Endothelial cell of umbilical vein (primary cell): ENCODE measurements around the gene CDKL2. TPM values are rescaled to one million over a fixed set of nuclear protein-coding genes. Genes with fewer than 3 reads are reported as not detected.

ENCODE experiments used
- BruUV-seq: library from RNA; stranded (reverse); fragments of 400-500 nt; replicated peaks from 2 replicates; lab custom pipeline; 2021; lab: Mats Ljungman, UMichigan
- CTCF ChIA-PET: fragments of 300-600, 350-600 bp; sonication (Branson Sonifier 250); formaldehyde crosslinking; loops from one replicate; lab custom pipeline; 2021; ENCODE audit warnings: antibody characterized with exemption, inconsistent platforms; lab: Charles Lee
- POLR2A ChIA-PET: fragments of 300-600, 350-600 bp; sonication (Branson Sonifier 250); formaldehyde crosslinking; loops from one replicate; lab custom pipeline; 2021; ENCODE audit warnings: antibody characterized with exemption, inconsistent platforms; lab: Charles Lee
- DNase-seq: peaks from one replicate; pipeline ENCODE4 v3.0.0-alpha.2; 2011; ENCODE audit warnings: low read depth, low spot score
- FAIRE-seq: peaks from 2 replicates; lab custom pipeline; 2011; peaks lifted over from hg19 to GRCh38; lab: Jason Lieb, UNC
- H2AFZ ChIP-seq: 2 replicates; pipeline ENCODE4 v1.6.0; 2012; ENCODE audit warnings: low read depth, low read length, control low read depth, inconsistent platforms
- H3K27ac ChIP-seq: 2 replicates; pipeline ENCODE4 v1.5.1; 2011; ENCODE audit warnings: low read depth, mild to moderate bottlenecking, control low read depth, low read length, moderate library complexity; ENCODE audit not compliant: insufficient read depth
- H3K27me3 ChIP-seq, 2 experiments: 2 replicates each; pipeline versions ENCODE4 v1.6.0 to v1.6.1; 2011; ENCODE audit warnings: low read length in 2 of 2, mixed read lengths in 1 of 2; ENCODE audit not compliant: control insufficient read depth in 2 of 2, insufficient read depth in 2 of 2
- H3K36me3 ChIP-seq, 2 experiments: 2 replicates in 1 of 2; 3 replicates in 1 of 2; pipeline ENCODE4 v1.5.1; 2011; ENCODE audit warnings: low read length in 2 of 2, mild to moderate bottlenecking in 1 of 2, moderate library complexity in 1 of 2; ENCODE audit not compliant: control insufficient read depth in 2 of 2, insufficient read depth in 2 of 2; ENCODE audit errors: extremely low read depth in 1 of 2
- H3K4me1 ChIP-seq: 3 replicates; pipeline ENCODE4 v1.5.1; 2011; ENCODE audit warnings: mild to moderate bottlenecking, low read length; ENCODE audit not compliant: control insufficient read depth, insufficient read depth; ENCODE audit errors: extremely low read depth
- H3K4me2 ChIP-seq: 2 replicates; pipeline ENCODE4 v1.6.1; 2011; ENCODE audit warnings: low read length, control low read depth, mixed read lengths; ENCODE audit not compliant: insufficient read depth
- H3K4me3 ChIP-seq, 3 experiments: fragments of 200-600 bp in 1 of 3; sonication (generic), shearing (Covaris generic) in 1 of 3; replicated peaks in 1 of 3; 2 replicates each; pipeline ENCODE4 v1.5.1; 2011 to 2016; ENCODE audit warnings: control low read depth in 3 of 3, low read length in 3 of 3, mild to moderate bottlenecking in 2 of 3, inconsistent platforms in 1 of 3, low read depth in 1 of 3, moderate library complexity in 1 of 3; ENCODE audit not compliant: insufficient read depth in 1 of 3
- H3K79me2 ChIP-seq: 2 replicates; pipeline ENCODE4 v1.6.0; 2012; ENCODE audit warnings: low read length, inconsistent platforms; ENCODE audit not compliant: control insufficient read depth, insufficient read depth
- H3K9ac ChIP-seq: replicated peaks from 2 replicates; pipeline ENCODE3; 2011; ENCODE audit warnings: low read length, control low read depth; ENCODE audit not compliant: insufficient read depth; ENCODE audit errors: extremely low read depth
- H3K9me1 ChIP-seq: replicated peaks from 3 replicates; pipeline ENCODE4 v1.6.0; 2011; ENCODE audit warnings: mild to moderate bottlenecking, low read length; ENCODE audit not compliant: control insufficient read depth, insufficient read depth; ENCODE audit errors: extremely low read depth
- H3K9me3 ChIP-seq: replicated peaks from 2 replicates; pipeline ENCODE4 v1.5.1; 2012; ENCODE audit warnings: low read length, inconsistent platforms; ENCODE audit not compliant: control insufficient read depth, insufficient read depth
- H4K20me1 ChIP-seq: replicated peaks from 2 replicates; pipeline ENCODE3; 2011; ENCODE audit warnings: mild to moderate bottlenecking, low read length; ENCODE audit not compliant: control insufficient read depth, insufficient read depth; ENCODE audit errors: extremely low read depth
- CTCF ChIP-seq, 2 donors: IDR thresholded peaks; 1 replicate in 1 of 2; 2 replicates in 1 of 2; pipeline ENCODE4 v1.5.1; 2011; ENCODE audit warnings: low read length in 2 of 2, mild to moderate bottlenecking in 2 of 2, moderate library complexity in 2 of 2, control low read depth in 1 of 2, inconsistent platforms in 1 of 2, low read depth in 1 of 2; ENCODE audit not compliant: insufficient read depth in 1 of 2; ENCODE audit errors: extremely low read depth in 1 of 2
- EZH2 ChIP-seq: IDR thresholded peaks from 2 replicates; pipeline ENCODE4 v1.6.1; 2012; ENCODE audit warnings: borderline replicate concordance, low read depth, mild to moderate bottlenecking, moderate library complexity, low read length, inconsistent platforms; ENCODE audit not compliant: severe bottlenecking
- FOS ChIP-seq: IDR thresholded peaks from 2 replicates; pipeline ENCODE4 v1.6.1; 2011; ENCODE audit warnings: mild to moderate bottlenecking, low read length, moderate library complexity, borderline replicate concordance; ENCODE audit not compliant: insufficient read depth
- GATA2 ChIP-seq: IDR thresholded peaks from 2 replicates; pipeline ENCODE4 v1.7.0; 2011; ENCODE audit warnings: low read depth, mild to moderate bottlenecking, moderate library complexity, mixed read lengths, low read length; ENCODE audit not compliant: insufficient read length, insufficient read depth
- JUN ChIP-seq: IDR thresholded peaks from 2 replicates; pipeline ENCODE4 v1.6.1; 2011; ENCODE audit warnings: borderline replicate concordance, low read depth; ENCODE audit not compliant: insufficient read length, insufficient read depth
- MAX ChIP-seq: IDR thresholded peaks from 2 replicates; pipeline ENCODE4 v1.6.1; 2011; ENCODE audit not compliant: insufficient read depth, insufficient read length
- MYC ChIP-seq: IDR thresholded peaks from one replicate; pipeline ENCODE4 v1.6.1; 2011; ENCODE audit warnings: mild to moderate bottlenecking, low read depth, low read length
- POLR2A ChIP-seq: IDR thresholded peaks from 2 replicates; pipeline ENCODE4 v1.6.1; 2012; ENCODE audit warnings: low read depth, mild to moderate bottlenecking, control low read depth, low read length
- POLR2AphosphoS5 ChIP-seq: IDR thresholded peaks from 2 replicates; pipeline ENCODE4 v1.6.1; 2012; ENCODE audit warnings: low read depth, mild to moderate bottlenecking, control low read depth, low read length, moderate library complexity; ENCODE audit not compliant: insufficient read depth
- dilution Hi-C: fragments of 300-500 bp; cut with MboI; formaldehyde crosslinking; loops from one replicate; pipeline ENCODE4 v1.15.0; 2019; ENCODE audit warnings: low sequenced_read_pairs; ENCODE audit not compliant: extremely low pct_ligation_motif_present
- intact Hi-C: fragments of 100-400 bp; cut with micrococcal nuclease; formaldehyde crosslinking; loops from one replicate; pipeline ENCODE4 v1.10.0; 2022
- polyA plus RNA-seq, 4 experiments: library from polyadenylated mRNA; depleted of rRNA in 3 of 4; stranded (reverse) in 3 of 4; unstranded in 1 of 4; fragments of >200 nt; gene quantifications; 2 replicates each; pipeline versions ENCODE4 v1.2.1 to v1.2.3, GENCODE V29; 2011 to 2012; ENCODE audit warnings: missing spikeins in 1 of 4
- total RNA-seq: library from RNA; stranded (reverse); gene quantifications from 2 replicates; pipeline ENCODE4 v1.2.3, GENCODE V29; 2021

Gene CDKL2
- total and polyA plus RNA-seq, 2 donors (not counting 3 experiments of a cell fraction or from before 2014, with no cell fraction given), result 0.23 to 0.55 TPM

- intact Hi-C loops (no loop called here), dilution Hi-C loops (no loop called here)
- H4K20me1 ChIP-seq, result no peaks in the 10 kb centered on the region
- no peak for DNase-seq
- no TSS peak for BruUV-seq
- H3K9me1 ChIP-seq, result no peaks in the 10 kb centered on the region
- POLR2A ChIA-PET, result interaction anchor here (0.5 to 0.7 kb wide), 2 partner anchors 40 to 85 kb away, joined by 3 read pairs; partner anchors contain the start of gene USO1
- H3K36me3 ChIP-seq, result peaks cover 4 to 9% of the 10 kb centered on the region in 2 experiments
- FAIRE-seq, result no peak
- no peaks in the 10 kb centered on the region for H3K9me3 ChIP-seq
- H3K27ac ChIP-seq, result no peak overlapping the region
- H2AFZ ChIP-seq, result no peak overlapping the region
- H3K9ac ChIP-seq, result no peak overlapping the region
- TF ChIP-seq MAX, result no peak
- TF ChIP-seq MYC, result no peak
- TF ChIP-seq JUN, result no peak
- no peak for TF ChIP-seq CTCF (IDR thresholded peaks at IDR 0.05; ENCODE audit: extremely low read depth in 1 of 2, insufficient read depth in 1 of 2, low read depth in 1 of 2, low read length in 2 of 2)
- no peak for TF ChIP-seq POLR2A
- no peak for TF ChIP-seq FOS
- TF ChIP-seq EZH2, result no peak
- TF ChIP-seq POLR2AphosphoS5, result no peak
- TF ChIP-seq GATA2, result no peak
- H3K4me2 ChIP-seq, result no peak overlapping the region
- H3K27me3 ChIP-seq, result no peaks in the 10 kb centered on the region
- no peak overlapping the region for H3K4me3 ChIP-seq
- H3K79me2 ChIP-seq, result no peaks in the 10 kb centered on the region
- no peaks in the 10 kb centered on the region for H3K4me1 ChIP-seq
- CTCF ChIA-PET, result interaction anchor here (1.5 kb wide), 1 partner anchor 85 kb away, joined by 3 read pairs; the partner anchor contains the start of gene USO1
Observed at GRCh38 chr4:75639124-75639695, 8.9 kb upstream of the CDKL2 start.
